Gastroesophageal sphincter (tissue), 4 donors: ENCODE measurements around the gene ELMO1. TPM values are rescaled to one million over a fixed set of nuclear protein-coding genes. Genes with fewer than 3 reads are reported as not detected.
A peak's percentile ranks its signal among the peaks of the same experiment; 100 is the strongest.

ENCODE experiments used
- ATAC-seq: fragments of 150-250 bp; one replicate; pipeline ENCODE4 v1.9.1; 2016; ENCODE audit warnings: mild to moderate bottlenecking, moderate library complexity
- H3K27ac ChIP-seq, 4 donors: fragments of 200-600 bp; sonication (generic) in 3 of 4; 1 replicate in 3 of 4; 2 replicates in 1 of 4; pipeline ENCODE4 v1.5.1; 2016 to 2019
- H3K27me3 ChIP-seq: fragments of 200-600 bp; sonication (generic); one replicate; pipeline ENCODE4 v1.5.1; 2019
- H3K36me3 ChIP-seq, 2 donors: fragments of 200-600 bp; sonication (generic); one replicate each; pipeline ENCODE4 v1.5.1; 2019; ENCODE audit warnings: control low read depth in 1 of 2
- H3K4me1 ChIP-seq, 3 donors: fragments of 200-600 bp; sonication (generic); 1 replicate in 2 of 3; 2 replicates in 1 of 3; pipeline ENCODE4 v1.5.1; 2016 to 2019; ENCODE audit warnings: control low read depth in 2 of 3
- H3K4me3 ChIP-seq, 2 donors: fragments of 200-600 bp; sonication (generic); one replicate each; pipeline ENCODE4 v1.5.1; 2019; ENCODE audit warnings: mild to moderate bottlenecking in 1 of 2, moderate library complexity in 1 of 2
- H3K9me3 ChIP-seq, 3 donors: fragments of 200-600 bp; sonication (generic); one replicate each; pipeline ENCODE4 v1.5.1; 2017 to 2019; ENCODE audit warnings: control low read depth in 2 of 3
- EP300 ChIP-seq: sonication (generic); formaldehyde crosslinking; IDR thresholded peaks from one replicate; pipeline ENCODE4 v1.6.1; 2017; ENCODE audit warnings: antibody characterized with exemption, mild to moderate bottlenecking
- POLR2A ChIP-seq, 2 donors: fragments of 450-650 bp; IDR thresholded peaks; one replicate each; pipeline ENCODE4 v1.6.1; 2017; ENCODE audit warnings: antibody characterized with exemption in 2 of 2, mild to moderate bottlenecking in 2 of 2, moderate library complexity in 1 of 2
- POLR2AphosphoS5 ChIP-seq: sonication (generic); formaldehyde crosslinking; IDR thresholded peaks from one replicate; pipeline ENCODE4 v1.6.1; 2017; ENCODE audit warnings: antibody characterized with exemption
- WGBS, 2 donors: methylation state at CpG; one replicate each; pipeline ENCODE4 v1.1.5; 2018; ENCODE audit warnings: low coverage in 1 of 2; 5-methylcytosine and 5-hydroxymethylcytosine counted together
- total RNA-seq, 4 donors: library from RNA; depleted of rRNA; stranded (reverse); fragments of >200 nt; gene quantifications; one replicate each; pipeline ENCODE4 v1.1.0, GENCODE V29; 2016
- TF ChIP-seq, protein P1 (sequence below), 4 experiments: fragments of 200-600 bp in 2 of 4; fragments of 450-650 bp in 2 of 4; sonication (generic) in 1 of 4; IDR thresholded peaks; one replicate each; pipeline ENCODE4 v1.5.1; 2017 to 2019; ENCODE audit warnings: antibody characterized with exemption in 4 of 4, mild to moderate bottlenecking in 2 of 4, moderate library complexity in 2 of 4

Gene ELMO1
- total RNA-seq, 4 donors from 2014 or later = 22.1 to 54.0 (median 42.7) TPM

- Histone ChIP-seq H3K9me3 (no peaks in the 10 kb centered on the region), H3K36me3 (no peaks in the 10 kb centered on the region), H3K4me3 (no peak overlapping the region), H3K4me1 (peaks cover 0 to 17% (median 0%) of the 10 kb centered on the region in 3 donors), H3K27me3 (no peaks in the 10 kb centered on the region), H3K27ac (no peak overlapping the region)
- ATAC-seq = no peak
- 94 to 98% methylated on average over 6 of the region's 6 CpGs for WGBS, 2 donors
- TF ChIP-seq, protein P1, sequence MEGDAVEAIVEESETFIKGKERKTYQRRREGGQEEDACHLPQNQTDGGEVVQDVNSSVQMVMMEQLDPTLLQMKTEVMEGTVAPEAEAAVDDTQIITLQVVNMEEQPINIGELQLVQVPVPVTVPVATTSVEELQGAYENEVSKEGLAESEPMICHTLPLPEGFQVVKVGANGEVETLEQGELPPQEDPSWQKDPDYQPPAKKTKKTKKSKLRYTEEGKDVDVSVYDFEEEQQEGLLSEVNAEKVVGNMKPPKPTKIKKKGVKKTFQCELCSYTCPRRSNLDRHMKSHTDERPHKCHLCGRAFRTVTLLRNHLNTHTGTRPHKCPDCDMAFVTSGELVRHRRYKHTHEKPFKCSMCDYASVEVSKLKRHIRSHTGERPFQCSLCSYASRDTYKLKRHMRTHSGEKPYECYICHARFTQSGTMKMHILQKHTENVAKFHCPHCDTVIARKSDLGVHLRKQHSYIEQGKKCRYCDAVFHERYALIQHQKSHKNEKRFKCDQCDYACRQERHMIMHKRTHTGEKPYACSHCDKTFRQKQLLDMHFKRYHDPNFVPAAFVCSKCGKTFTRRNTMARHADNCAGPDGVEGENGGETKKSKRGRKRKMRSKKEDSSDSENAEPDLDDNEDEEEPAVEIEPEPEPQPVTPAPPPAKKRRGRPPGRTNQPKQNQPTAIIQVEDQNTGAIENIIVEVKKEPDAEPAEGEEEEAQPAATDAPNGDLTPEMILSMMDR (IDR thresholded peaks at IDR 0.05) = no peak
- TF ChIP-seq EP300 = no peak
- no peak for TF ChIP-seq POLR2A (IDR thresholded peaks at IDR 0.05)
- no peak for TF ChIP-seq POLR2AphosphoS5
These were observed 491.9 kb downstream of the ELMO1 start for GRCh38 chr7:36956814-36957213.

- Histone ChIP-seq H3K27ac (no peak overlapping the region), H3K9me3 (no peaks in the 10 kb centered on the region), H3K27me3 (no peaks in the 10 kb centered on the region), H3K4me1 (peaks cover 0 to 5% (median 0%) of the 10 kb centered on the region in 3 donors), H3K36me3 (no peaks in the 10 kb centered on the region), H3K4me3 (no peak overlapping the region)
- TF ChIP-seq, protein P1 (IDR thresholded peaks at IDR 0.05) = no peak
- TF ChIP-seq EP300 (no peak), POLR2AphosphoS5 (no peak)
- ATAC-seq = no peak
- WGBS, 2 donors = 79 to 91% methylated on average over 3 of the region's 3 CpGs
These were observed 493.1 kb downstream of the ELMO1 start for GRCh38 chr7:36955456-36956129.

GRCh38 chr7:36951257-36951697, 497.4 kb downstream of the ELMO1 start:
- Histone ChIP-seq H3K9me3 (no peaks in the 10 kb centered on the region), H3K27me3 (no peaks in the 10 kb centered on the region), H3K4me3 (no peak overlapping the region), H3K27ac (no peak overlapping the region), H3K36me3 (no peaks in the 10 kb centered on the region), H3K4me1 (peaks cover 0 to 10% (median 0%) of the 10 kb centered on the region in 3 donors)
- no peak for ATAC-seq
- WGBS, 2 donors = 92 to 96% methylated on average over 2 of the region's 3 CpGs
- TF ChIP-seq POLR2AphosphoS5 (no peak), EP300 (no peak), POLR2A (IDR thresholded peaks at IDR 0.05) (no peak)
- TF ChIP-seq, protein P1 (IDR thresholded peaks at IDR 0.05) = no peak

GRCh38 chr7:36949711-36950600, 498.7 kb downstream of the ELMO1 start:
- TF ChIP-seq POLR2A (IDR thresholded peaks at IDR 0.05) (no peak), POLR2AphosphoS5 (no peak), EP300 (no peak)
- TF ChIP-seq, protein P1 (IDR thresholded peaks at IDR 0.05) = no peak
- Histone ChIP-seq H3K36me3 (no peaks in the 10 kb centered on the region), H3K9me3 (no peaks in the 10 kb centered on the region), H3K27ac (peak overlapping the region in 1 of 4 donors; percentile 4), H3K4me3 (no peak overlapping the region), H3K4me1 (peaks cover 3 to 23% (median 7%) of the 10 kb centered on the region in 3 donors), H3K27me3 (no peaks in the 10 kb centered on the region)
- WGBS, 2 donors = 82 to 85% methylated on average over 5 to 8 of the region's 8 CpGs
- ATAC-seq = peak; percentile 48
